Astrocyte (in vitro differentiated cells and primary cell): Measurements from ENCODE around the gene MACROH2A1.

ENCODE experiments used
- CTCF ChIP-seq: IDR thresholded peaks from 2 replicates; pipeline ENCODE4 v1.5.1; 2011; ENCODE audit warnings: low read depth, mild to moderate bottlenecking, inconsistent platforms, low read length, moderate library complexity; ENCODE audit not compliant: insufficient read depth
- EZH2 ChIP-seq: IDR thresholded peaks from 2 replicates; pipeline ENCODE4 v1.6.1; 2012; ENCODE audit warnings: mild to moderate bottlenecking, low read length, inconsistent platforms; ENCODE audit not compliant: insufficient read depth

- TF ChIP-seq CTCF (no peak), EZH2 (no peak)
Measured at GRCh38 chr5:135369952-135370351, 29.1 kb downstream of the MACROH2A1 start.
